ENCODE measurements around the gene FGD3.

GRCh38 chr9:93079371-93079770, 132.0 kb downstream of the FGD3 start:
- TF ChIP-seq CTCF (conservative IDR thresholded peaks at IDR 0.05; ENCODE audit: low read depth, low read length) (no peak), EZH2 (IDR thresholded peaks at IDR 0.05; ENCODE audit: borderline replicate concordance, low read depth, low read length, poor library complexity, severe bottlenecking) (no peak)

All from A673 (cell line).